ENCODE measurements around the gene COL27A1. TPM values are rescaled to one million over a fixed set of nuclear protein-coding genes. Genes with fewer than 3 reads are reported as not detected.

Gene COL27A1
- total RNA-seq, 1 donor from 2014 or later = 61.4 TPM

- peak overlapping the region; percentile 64 for H3K27ac Mint-ChIP-seq (ENCODE audit: unreplicated experiment)
- H3K4me1 Mint-ChIP-seq (ENCODE audit: unreplicated experiment) = peaks cover 30% of the 10 kb centered on the region
- H3K4me3 Mint-ChIP-seq (ENCODE audit: unreplicated experiment) = no peak overlapping the region
- no peak for DNase-seq (ENCODE audit: low spot score)
- H3K36me3 Mint-ChIP-seq (ENCODE audit: low read depth, unreplicated experiment) = peaks cover 6% of the 10 kb centered on the region
- H3K27me3 Mint-ChIP-seq (ENCODE audit: unreplicated experiment) = peaks cover 5% of the 10 kb centered on the region
- H3K9me3 Mint-ChIP-seq (ENCODE audit: unreplicated experiment) = no peaks in the 10 kb centered on the region
- no peak for TF ChIP-seq CTCF (IDR thresholded peaks at IDR 0.05; ENCODE audit: unreplicated experiment)
Measured at GRCh38 chr9:114226246-114227055, 71.1 kb downstream of the COL27A1 start.

GRCh38 chr9:114227288-114228015, 72.1 kb downstream of the COL27A1 start:
- H3K36me3 Mint-ChIP-seq (ENCODE audit: low read depth, unreplicated experiment) = peaks cover 6% of the 10 kb centered on the region
- no peaks in the 10 kb centered on the region for H3K9me3 Mint-ChIP-seq (ENCODE audit: unreplicated experiment)
- H3K4me1 Mint-ChIP-seq (ENCODE audit: unreplicated experiment) = peaks cover 30% of the 10 kb centered on the region
- peaks cover 5% of the 10 kb centered on the region for H3K27me3 Mint-ChIP-seq (ENCODE audit: unreplicated experiment)
- DNase-seq (ENCODE audit: low spot score) = no peak
- TF ChIP-seq CTCF (IDR thresholded peaks at IDR 0.05; ENCODE audit: unreplicated experiment) = no peak
- H3K4me3 Mint-ChIP-seq (ENCODE audit: unreplicated experiment) = no peak overlapping the region
- no peak overlapping the region for H3K27ac Mint-ChIP-seq (ENCODE audit: unreplicated experiment)

GRCh38 chr9:114228016-114228808, 72.9 kb downstream of the COL27A1 start:
- Mint-ChIP-seq H3K27me3 (ENCODE audit: unreplicated experiment) (peaks cover 5% of the 10 kb centered on the region), H3K27ac (ENCODE audit: unreplicated experiment) (no peak overlapping the region), H3K36me3 (ENCODE audit: low read depth, unreplicated experiment) (peaks cover 6% of the 10 kb centered on the region), H3K9me3 (ENCODE audit: unreplicated experiment) (no peaks in the 10 kb centered on the region), H3K4me1 (ENCODE audit: unreplicated experiment) (peaks cover 31% of the 10 kb centered on the region), H3K4me3 (ENCODE audit: unreplicated experiment) (no peak overlapping the region)
- no peak for TF ChIP-seq CTCF (IDR thresholded peaks at IDR 0.05; ENCODE audit: unreplicated experiment)
- DNase-seq (ENCODE audit: low spot score) = no peak

DNA sequence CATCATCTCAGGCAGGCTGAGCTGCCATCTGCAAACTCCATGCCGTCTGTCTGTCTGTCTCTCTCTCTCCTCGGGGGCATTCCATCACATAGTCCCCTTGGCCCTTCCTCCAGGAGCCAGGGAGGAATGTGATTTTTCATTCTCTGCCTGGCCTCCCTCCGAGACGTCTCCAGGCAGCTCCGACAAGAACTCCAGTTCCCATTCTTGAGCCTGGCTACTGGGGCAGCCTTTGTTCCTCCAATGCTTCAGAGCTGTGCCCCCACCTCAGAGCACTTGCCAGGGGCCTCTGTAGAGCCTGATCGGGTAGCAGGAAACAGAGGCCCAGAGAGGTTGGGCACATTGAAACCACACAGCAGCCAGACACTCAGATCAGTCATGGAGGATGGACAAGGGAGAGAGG, 74.0 kb downstream of the COL27A1 start:
- Mint-ChIP-seq H3K4me3 (ENCODE audit: unreplicated experiment) (no peak overlapping the region), H3K27me3 (ENCODE audit: unreplicated experiment) (peaks cover 8% of the 10 kb centered on the region), H3K4me1 (ENCODE audit: unreplicated experiment) (peaks cover 28% of the 10 kb centered on the region), H3K27ac (ENCODE audit: unreplicated experiment) (no peak overlapping the region), H3K9me3 (ENCODE audit: unreplicated experiment) (no peaks in the 10 kb centered on the region), H3K36me3 (ENCODE audit: low read depth, unreplicated experiment) (peaks cover 6% of the 10 kb centered on the region)
- no peak for DNase-seq (ENCODE audit: low spot score)
- no peak for TF ChIP-seq CTCF (IDR thresholded peaks at IDR 0.05; ENCODE audit: unreplicated experiment)

Measured in endothelial cell (in vitro differentiated cells).